Lung (tissue), 12 donors: ENCODE results near the gene ZNF75A. TPM values are rescaled to one million over a fixed set of nuclear protein-coding genes. Genes with fewer than 3 reads are reported as not detected.

Experiments used
- ATAC-seq: fragments of 200-7000 bp; cut with Tn5 transposase; one replicate; pipeline ENCODE4 v1.9.1; 2020; ENCODE audit warnings: moderate number of reproducible peaks; ENCODE audit not compliant: insufficient read depth, low FRiP score
- DNase-seq, 3 donors: peaks; one replicate each; pipeline ENCODE4 v3.0.0-alpha.2; 2013 to 2017
- H3K27ac ChIP-seq, 2 donors: one replicate each; pipeline ENCODE4 v1.5.1; 2013; ENCODE audit warnings: mild to moderate bottlenecking in 2 of 2, moderate library complexity in 2 of 2, control low read depth in 1 of 2, inconsistent platforms in 1 of 2, low read depth in 1 of 2, low read length in 1 of 2
- H3K27me3 ChIP-seq, 3 donors: one replicate each; pipeline ENCODE4 v1.5.1; 2013; ENCODE audit warnings: low read length in 2 of 3; ENCODE audit not compliant: control insufficient read depth in 3 of 3, insufficient read depth in 3 of 3
- H3K36me3 ChIP-seq, 4 donors: one replicate each; pipeline ENCODE4 v1.5.1; 2013; ENCODE audit warnings: low read length in 4 of 4, mild to moderate bottlenecking in 1 of 4, moderate library complexity in 1 of 4; ENCODE audit not compliant: control insufficient read depth in 4 of 4, insufficient read depth in 4 of 4
- H3K4me1 ChIP-seq, 5 donors: one replicate each; pipeline ENCODE4 v1.5.1; 2013; ENCODE audit warnings: low read length in 5 of 5, mild to moderate bottlenecking in 2 of 5, moderate library complexity in 1 of 5; ENCODE audit not compliant: control insufficient read depth in 5 of 5, insufficient read depth in 5 of 5
- H3K4me3 ChIP-seq: one replicate; pipeline ENCODE4 v1.5.1; 2013; ENCODE audit warnings: mild to moderate bottlenecking, control low read depth, moderate library complexity
- H3K9ac ChIP-seq, 2 donors: one replicate each; pipeline ENCODE4 v1.5.1; 2013; ENCODE audit warnings: low read length in 2 of 2, control low read depth in 1 of 2; ENCODE audit not compliant: insufficient read depth in 1 of 2
- H3K9me3 ChIP-seq, 4 donors: one replicate each; pipeline ENCODE4 v1.5.1; 2013; ENCODE audit warnings: low read length in 3 of 4, mild to moderate bottlenecking in 1 of 4, moderate library complexity in 1 of 4; ENCODE audit not compliant: control insufficient read depth in 4 of 4, insufficient read depth in 3 of 4
- WGBS, 2 donors: extraction: QIAGEN DNeasy Blood & Tissue Kit; methylation state at CpG; one replicate each; pipeline ENCODE4 v1.1.7; 2013; 5-methylcytosine and 5-hydroxymethylcytosine counted together
- polyA plus RNA-seq, 2 donors: library from polyadenylated mRNA; stranded (reverse); fragments of 200-250 nt; gene quantifications; one replicate each; pipeline ENCODE4 v1.2.1, GENCODE V29; 2013
- total RNA-seq, 2 donors: library from RNA; depleted of rRNA in 1 of 2; stranded (reverse); fragments of >200 nt in 1 of 2; gene quantifications; one replicate each; pipeline ENCODE4 v1.2.1, GENCODE V29; 2014 to 2021
- TF ChIP-seq, protein P1 (sequence below): IDR thresholded peaks from 2 replicates; pipeline ENCODE4 v1.5.1; 2012; ENCODE audit warnings: mild to moderate bottlenecking; ENCODE audit errors: control extremely low read depth, extremely low read depth
- donor health status: control.
- donor health status: control.
- donor health status: Bipolar disorder and iron deficiency.
- donor health status: healthy.
- donor health status: DM: yes; HTN: yes; CAD: no.

The ZNF75A gene
- total and polyA plus RNA-seq, 4 donors, result 11.3 to 35.1 (median 21.4) TPM

DNA sequence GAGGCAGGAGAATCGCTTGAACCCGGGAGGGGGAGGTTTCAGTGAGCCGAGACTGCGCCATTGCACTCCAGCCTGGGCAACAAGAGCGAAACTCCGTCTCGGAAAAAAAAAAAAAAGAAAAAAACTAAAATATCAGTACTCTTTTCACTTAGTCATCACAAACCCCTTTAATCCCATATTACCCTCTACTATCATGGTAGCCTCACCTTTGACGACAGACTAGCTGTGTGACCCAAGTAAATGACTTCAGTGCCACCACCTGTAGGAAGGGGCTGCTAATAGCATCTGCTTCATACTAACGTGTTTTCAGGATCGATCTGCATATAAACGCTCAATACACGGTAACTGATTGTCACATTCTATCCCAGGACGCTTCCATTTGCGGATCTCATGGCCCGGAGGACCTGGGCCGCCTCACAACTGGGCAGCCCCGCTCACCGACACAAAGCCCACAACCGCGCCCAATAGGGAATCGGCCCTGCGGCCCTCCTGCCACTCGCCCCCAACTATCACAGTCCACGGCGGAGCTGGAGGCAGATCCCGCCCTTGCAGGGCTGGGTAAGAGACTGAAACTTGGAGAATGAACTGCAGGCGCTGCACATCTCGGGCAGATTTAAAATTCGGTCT is 23.1 kb upstream of the ZNF75A start:
- Histone ChIP-seq H3K36me3 (peaks cover 5 to 22% (median 18%) of the 10 kb centered on the region in 4 donors), H3K27ac (peak overlapping the region; percentile 91 to 99), H3K27me3 (peaks cover 0 to 3% (median 0%) of the 10 kb centered on the region in 3 donors), H3K9me3 (peaks cover 0 to 12% (median 7%) of the 10 kb centered on the region in 4 donors), H3K4me1 (peaks cover 5 to 13% (median 12%) of the 10 kb centered on the region in 5 donors), H3K4me3 (peak overlapping the region; percentile 51), H3K9ac (peak overlapping the region; percentile 87 to 90)
- DNase-seq, result peak in 2 of 3 donors; percentile 85 to 88
- 12 to 15% methylated on average over 29 of the region's 29 CpGs for WGBS, 2 donors
- TF ChIP-seq, protein P1, sequence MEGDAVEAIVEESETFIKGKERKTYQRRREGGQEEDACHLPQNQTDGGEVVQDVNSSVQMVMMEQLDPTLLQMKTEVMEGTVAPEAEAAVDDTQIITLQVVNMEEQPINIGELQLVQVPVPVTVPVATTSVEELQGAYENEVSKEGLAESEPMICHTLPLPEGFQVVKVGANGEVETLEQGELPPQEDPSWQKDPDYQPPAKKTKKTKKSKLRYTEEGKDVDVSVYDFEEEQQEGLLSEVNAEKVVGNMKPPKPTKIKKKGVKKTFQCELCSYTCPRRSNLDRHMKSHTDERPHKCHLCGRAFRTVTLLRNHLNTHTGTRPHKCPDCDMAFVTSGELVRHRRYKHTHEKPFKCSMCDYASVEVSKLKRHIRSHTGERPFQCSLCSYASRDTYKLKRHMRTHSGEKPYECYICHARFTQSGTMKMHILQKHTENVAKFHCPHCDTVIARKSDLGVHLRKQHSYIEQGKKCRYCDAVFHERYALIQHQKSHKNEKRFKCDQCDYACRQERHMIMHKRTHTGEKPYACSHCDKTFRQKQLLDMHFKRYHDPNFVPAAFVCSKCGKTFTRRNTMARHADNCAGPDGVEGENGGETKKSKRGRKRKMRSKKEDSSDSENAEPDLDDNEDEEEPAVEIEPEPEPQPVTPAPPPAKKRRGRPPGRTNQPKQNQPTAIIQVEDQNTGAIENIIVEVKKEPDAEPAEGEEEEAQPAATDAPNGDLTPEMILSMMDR, result no peak
- peak; percentile 42 for ATAC-seq

DNA sequence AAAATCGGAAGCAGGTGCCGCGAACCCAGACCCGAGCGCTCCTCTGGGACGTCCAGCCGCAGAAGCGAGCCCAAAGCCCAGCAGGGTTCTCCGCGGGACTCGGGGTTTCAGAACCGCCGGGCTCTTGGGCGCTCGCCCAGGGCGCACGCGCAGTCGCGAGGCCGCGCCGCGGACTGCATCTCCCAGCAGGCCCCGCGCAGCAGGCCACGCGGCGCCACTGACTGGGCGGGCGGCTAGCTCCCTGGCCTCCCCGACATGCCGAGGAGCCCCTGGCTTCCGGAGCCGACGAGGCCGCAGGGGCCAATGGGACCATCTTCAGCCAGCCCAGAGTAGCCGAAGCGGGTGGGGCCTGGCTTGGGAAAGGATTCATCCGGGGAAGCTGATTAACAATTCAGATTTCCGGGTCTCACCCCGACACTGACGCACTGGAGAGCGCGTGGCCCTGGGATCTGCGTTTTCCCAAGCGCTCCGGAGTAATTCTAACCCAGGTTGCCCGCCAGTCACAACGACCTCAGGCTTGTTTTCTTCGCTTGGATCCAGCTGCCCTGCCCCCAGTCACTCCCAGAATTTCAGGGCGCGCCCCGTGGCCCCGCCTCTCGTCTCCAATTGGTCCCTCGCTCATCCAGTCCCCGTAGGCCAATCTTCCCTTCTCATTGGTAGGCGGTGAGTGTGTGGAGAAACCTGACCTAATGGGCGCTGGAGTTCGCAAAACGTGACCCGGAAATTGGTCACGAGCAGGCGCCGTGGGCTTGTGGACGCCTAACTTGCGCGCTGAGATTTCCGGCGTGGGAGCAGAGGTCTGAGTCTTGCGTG is 22.4 kb upstream of the ZNF75A start, which contains the start of gene ZNF263:
TSS of gene ZNF263 (plus strand) at position 762 of the 813 bp plus-strand sequence. CDS start 328 bp downstream, outside the sequence.
- Histone ChIP-seq H3K9ac (peak within 1 kb of the TSS; percentile 90 to 92), H3K4me3 (peak within 1 kb of the TSS; percentile 62), H3K4me1 (peaks cover 5 to 13% (median 12%) of the 10 kb centered on the region in 5 donors), H3K27me3 (peaks cover 0 to 3% (median 0%) of the 10 kb centered on the region in 3 donors), H3K9me3 (peaks cover 0 to 16% (median 9%) of the 10 kb centered on the region in 4 donors), H3K36me3 (peaks cover 5 to 26% (median 18%) of the 10 kb centered on the region in 4 donors), H3K27ac (peak within 1 kb of the TSS; percentile 91 to 99)
- WGBS, 2 donors, result 0% methylated on average over 56 to 72 of the region's 72 CpGs
- ATAC-seq (peak; percentile 94), DNase-seq (peak; percentile 98 to 99 (median 99))
- TF ChIP-seq, protein P1, result no peak

DNA sequence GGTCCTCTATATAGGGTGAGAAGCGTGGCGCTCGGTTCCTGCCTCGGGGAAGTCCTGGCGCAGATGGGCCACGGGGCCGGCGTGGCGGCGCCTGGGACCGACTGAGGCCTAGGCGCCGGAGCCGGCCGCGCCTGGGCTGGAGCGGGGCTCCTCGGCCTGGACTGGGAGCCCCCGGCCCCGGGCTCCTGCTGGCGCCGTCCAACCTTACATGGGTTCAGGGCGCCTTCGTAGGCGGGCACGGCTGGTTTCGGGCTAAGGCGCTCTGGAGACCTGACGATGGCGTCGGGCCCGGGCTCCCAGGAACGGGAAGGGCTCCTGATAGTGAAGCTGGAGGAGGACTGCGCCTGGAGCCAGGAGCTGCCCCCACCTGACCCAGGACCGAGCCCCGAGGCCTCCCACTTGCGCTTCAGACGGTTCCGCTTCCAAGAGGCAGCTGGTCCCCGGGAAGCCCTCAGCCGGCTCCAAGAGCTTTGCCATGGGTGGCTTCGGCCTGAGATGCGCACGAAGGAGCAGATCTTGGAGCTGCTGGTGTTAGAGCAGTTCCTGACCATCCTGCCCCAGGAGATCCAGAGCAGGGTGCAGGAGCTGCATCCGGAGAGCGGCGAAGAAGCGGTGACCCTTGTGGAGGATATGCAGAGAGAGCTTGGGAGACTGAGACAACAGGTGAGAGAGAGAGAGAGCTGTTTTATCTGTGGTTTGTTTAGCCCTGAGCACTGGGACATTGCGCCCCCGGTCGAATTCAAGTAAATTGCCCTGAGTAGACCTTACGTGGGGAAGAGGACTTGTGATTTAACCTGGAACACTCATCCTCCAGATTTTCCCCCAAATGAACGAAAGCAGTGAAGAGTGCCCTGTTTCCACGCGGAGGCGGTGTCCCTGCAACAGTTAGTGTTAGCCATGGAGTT is 21.5 kb upstream of the ZNF75A start:
- peak overlapping the region; percentile 62 for H3K4me3 ChIP-seq
- H3K27me3 ChIP-seq, result no peaks in the 10 kb centered on the region
- 5 to 6% methylated on average over 56 of the region's 56 CpGs for WGBS, 2 donors
- TF ChIP-seq, protein P1, result no peak
- peak overlapping the region; percentile 91 to 93 for H3K27ac ChIP-seq
- H3K9me3 ChIP-seq, result peaks cover 0 to 22% (median 13%) of the 10 kb centered on the region in 4 donors
- H3K36me3 ChIP-seq, result peaks cover 9 to 32% (median 23%) of the 10 kb centered on the region in 4 donors
- DNase-seq (no peak), ATAC-seq (no peak)
- peak overlapping the region; percentile 77 to 92 for H3K9ac ChIP-seq
- peaks cover 5 to 13% (median 12%) of the 10 kb centered on the region in 5 donors for H3K4me1 ChIP-seq
